GM12878 (cell line): ENCODE results near the gene LMX1B. TPM values are rescaled to one million over a fixed set of nuclear protein-coding genes. Genes with fewer than 3 reads are reported as not detected.

Source experiments
- ATAC-seq: fragments of 200-7000 bp; cut with Tn5 transposase; 3 replicates; pipeline ENCODE4 v1.9.1; 2020; ENCODE audit warnings: mild to moderate bottlenecking, moderate library complexity
- BruUV-seq: library from RNA; stranded (reverse); fragments of 400-500 nt; replicated peaks from 2 replicates; lab custom pipeline; 2021; lab: Mats Ljungman, UMichigan
- CTCF ChIA-PET: fragments of 300-600 bp; sonication (Branson Sonifier 250); formaldehyde crosslinking; extraction: SDS; loops from one replicate; lab custom pipeline; 2021; ENCODE audit warnings: inconsistent platforms; lab: Yijun Ruan, JAX
- POLR2A ChIA-PET: fragments of 350-600 bp; formaldehyde crosslinking; extraction: SDS; loops from one replicate; lab custom pipeline; 2021; ENCODE audit warnings: inconsistent platforms; lab: Charles Lee
- RAD21 ChIA-PET: fragments of 300-600 bp; sonication (Branson Sonifier 250); formaldehyde crosslinking; loops from one replicate; lab custom pipeline; 2023; ENCODE audit warnings: antibody characterized with exemption; ENCODE audit not compliant: unreplicated experiment; lab: Charles Lee
- SMC1A ChIA-PET: fragments of 300-600 bp; sonication (Branson Sonifier 250); formaldehyde crosslinking; loops from one replicate; lab custom pipeline; 2023; ENCODE audit not compliant: unreplicated experiment, uncharacterized antibody; lab: Charles Lee
- DNase-seq: peaks from one replicate; pipeline ENCODE4 v3.0.0-alpha.2; 2011; ENCODE audit warnings: low read depth, low spot score
- FAIRE-seq: peaks from 3 replicates; lab custom pipeline; 2011; peaks lifted over from hg19 to GRCh38; lab: Jason Lieb, UNC
- H2AFZ ChIP-seq: 2 replicates; pipeline ENCODE4 v1.6.0; 2011; ENCODE audit warnings: low read depth, low read length, control low read depth; ENCODE audit not compliant: control insufficient read depth
- H3K27ac ChIP-seq: 2 replicates; pipeline ENCODE4 v1.5.1; 2011; ENCODE audit warnings: control low read depth; ENCODE audit not compliant: control insufficient read depth, insufficient read depth
- H3K27me3 ChIP-seq, 2 experiments: replicated peaks in 1 of 2; 2 replicates each; pipeline versions ENCODE4 v1.6.0 to v1.6.1; 2011; ENCODE audit warnings: low read length in 1 of 2; ENCODE audit not compliant: control insufficient read depth in 2 of 2, insufficient read depth in 2 of 2
- H3K36me3 ChIP-seq, 2 experiments: 2 replicates each; pipeline ENCODE4 v1.5.1; 2011; ENCODE audit warnings: low read length in 1 of 2; ENCODE audit not compliant: control insufficient read depth in 2 of 2, insufficient read depth in 2 of 2
- H3K4me1 ChIP-seq: 2 replicates; pipeline ENCODE4 v1.6.1; 2011; ENCODE audit warnings: mild to moderate bottlenecking, low read length, moderate library complexity, mixed read lengths; ENCODE audit not compliant: control insufficient read depth, insufficient read depth
- H3K4me2 ChIP-seq: 2 replicates; pipeline ENCODE4 v1.6.0; 2011; ENCODE audit warnings: control low read depth; ENCODE audit not compliant: control insufficient read depth, insufficient read depth
- H3K4me3 ChIP-seq: fragments of 200-600 bp; sonication (generic); 2 replicates; pipeline ENCODE4 v1.5.1; 2016
- H3K79me2 ChIP-seq: 2 replicates; pipeline ENCODE4 v1.6.0; 2011; ENCODE audit warnings: low read length; ENCODE audit not compliant: control insufficient read depth, insufficient read depth
- H3K9ac ChIP-seq: 2 replicates; pipeline ENCODE4 v1.8.0; 2011; ENCODE audit warnings: low read length, control low read depth, mixed read lengths; ENCODE audit not compliant: control insufficient read depth, insufficient read depth
- H3K9me3 ChIP-seq: replicated peaks from 3 replicates; pipeline ENCODE4 v1.5.1; 2011; ENCODE audit warnings: mild to moderate bottlenecking, low read length; ENCODE audit not compliant: control insufficient read depth, insufficient read depth
- H4K20me1 ChIP-seq: 2 replicates; pipeline ENCODE4 v1.6.0; 2011; ENCODE audit not compliant: control insufficient read depth, insufficient read depth
- BMI1 ChIP-seq: fragments of 450-650 bp; IDR thresholded peaks from 2 replicates; pipeline ENCODE4 v1.6.1; 2016; ENCODE audit warnings: mild to moderate bottlenecking, moderate library complexity, borderline replicate concordance
- MYC ChIP-seq: IDR thresholded peaks from 2 replicates; pipeline ENCODE4 v1.6.1; 2011; ENCODE audit warnings: mild to moderate bottlenecking, low read length, moderate library complexity, inconsistent platforms; ENCODE audit not compliant: insufficient read depth, insufficient replicate concordance, insufficient read length, severe bottlenecking
- SREBF2 ChIP-seq: IDR thresholded peaks from 2 replicates; pipeline ENCODE4 v1.6.1; 2012; ENCODE audit warnings: mild to moderate bottlenecking, low read length
- WGBS: methylation state at CpG from one replicate; pipeline ENCODE4 v1.1.6; 2016; ENCODE audit warnings: low lambda C conversion rate; ENCODE audit not compliant: insufficient replicate concordance, insufficient coverage; ENCODE audit errors: missing lambda C conversion rate; 5-methylcytosine and 5-hydroxymethylcytosine counted together
- in situ Hi-C: fragments of 300-500 bp; cut with MboI; formaldehyde crosslinking; loops from 9 replicates; pipeline ENCODE4 v1.14.3; 2018; ENCODE audit warnings: mixed read lengths
- intact Hi-C: fragments of 100-400 bp; cut with micrococcal nuclease; formaldehyde crosslinking; loops from one replicate; pipeline ENCODE4 v1.14.2; 2022; ENCODE audit not compliant: unreplicated experiment
- polyA plus RNA-seq, 11 experiments: library from polyadenylated mRNA; depleted of rRNA in 4 of 11; unstranded in 6 of 11; stranded (reverse) in 5 of 11; fragments of >200 nt; fragmentation: Nextera tagmentation in 4 of 11; fragmentation: Illumina TruSeq in 1 of 11; extraction: Ambion mirVana in 4 of 11; extraction: Trizol in 1 of 11; gene quantifications; 1 replicate in 1 of 11; 2 replicates in 10 of 11; pipeline versions ENCODE4 v1.2.1 to v1.2.3, GENCODE V29; 2011 to 2016; ENCODE audit warnings: inconsistent platforms in 2 of 11, missing spikeins in 2 of 11, low read depth in 1 of 11
- total RNA-seq, 4 experiments: library from RNA; depleted of rRNA in 3 of 4; stranded (reverse); fragments of >200 nt in 3 of 4; fragmentation: Illumina TruSeq in 1 of 4; extraction: Trizol in 1 of 4; gene quantifications; 2 replicates each; pipeline versions ENCODE4 v1.2.1 to v1.2.3, GENCODE V29; 2013 to 2021
- TF ChIP-seq, protein P1 (sequence below): IDR thresholded peaks from 2 replicates; pipeline ENCODE4 v1.6.1; 2012; ENCODE audit warnings: low read depth, low read length, improper control_type of control experiment
- TF ChIP-seq, protein P2 (sequence below): fragments of 450-650 bp; formaldehyde crosslinking; IDR thresholded peaks from 2 replicates; pipeline ENCODE4 v1.4.0; 2020; ENCODE audit warnings: mild to moderate bottlenecking, moderate library complexity
- TF ChIP-seq, protein P3 (sequence below): fragments of 450-650 bp; IDR thresholded peaks from 2 replicates; pipeline ENCODE4 v1.6.1; 2017; ENCODE audit warnings: mild to moderate bottlenecking, moderate library complexity

The LMX1B gene
- total and polyA plus RNA-seq, 10 of the 15 experiments (the other 5 are each of a cell fraction or from before 2014, with no cell fraction given), result not detected

DNA sequence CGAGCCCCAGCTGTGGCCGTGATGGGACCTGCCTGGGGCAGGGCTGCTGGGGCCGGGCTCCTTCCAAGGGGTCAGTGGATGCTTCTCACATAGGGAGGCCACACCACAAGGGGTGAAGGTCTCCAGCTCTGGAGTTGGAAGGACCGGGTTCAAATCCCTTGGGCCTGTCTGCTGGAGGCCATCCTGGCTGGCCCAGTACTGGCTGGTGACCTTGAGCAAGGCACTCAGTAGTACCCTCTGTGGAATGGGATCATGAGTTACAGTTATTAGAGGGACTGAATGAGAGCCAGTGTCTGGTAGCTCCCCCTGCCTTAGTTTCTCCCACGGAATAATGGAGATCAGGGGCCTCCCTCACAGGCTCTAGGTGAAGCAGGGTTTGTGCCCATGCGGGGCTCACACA is 58.3 kb downstream of the LMX1B start:
- no peak for ATAC-seq
- Histone ChIP-seq H3K36me3 (no peaks in the 10 kb centered on the region), H3K4me3 (no peak overlapping the region), H3K4me1 (no peaks in the 10 kb centered on the region), H2AFZ (no peak overlapping the region), H3K9ac (no peak overlapping the region), H3K27ac (no peak overlapping the region), H3K4me2 (no peak overlapping the region), H3K79me2 (no peaks in the 10 kb centered on the region), H3K9me3 (no peaks in the 10 kb centered on the region), H3K27me3 (peaks cover 19 to 20% of the 10 kb centered on the region in 2 experiments; a peak in 3 of 4 replicates), H4K20me1 (no peaks in the 10 kb centered on the region)
- WGBS, result 28% methylated on average over 6 of the region's 6 CpGs
- CTCF ChIA-PET, result interaction anchor here (1.5 kb wide), 1 partner anchor 18 kb away, joined by 3 read pairs; no protein-coding TSS in a partner anchor
- in situ Hi-C loops, result no loop called here
- intact Hi-C loops, result no loop called here
- TF ChIP-seq MYC (no peak), SREBF2 (no peak), BMI1 (no peak)
- TF ChIP-seq, protein P1, sequence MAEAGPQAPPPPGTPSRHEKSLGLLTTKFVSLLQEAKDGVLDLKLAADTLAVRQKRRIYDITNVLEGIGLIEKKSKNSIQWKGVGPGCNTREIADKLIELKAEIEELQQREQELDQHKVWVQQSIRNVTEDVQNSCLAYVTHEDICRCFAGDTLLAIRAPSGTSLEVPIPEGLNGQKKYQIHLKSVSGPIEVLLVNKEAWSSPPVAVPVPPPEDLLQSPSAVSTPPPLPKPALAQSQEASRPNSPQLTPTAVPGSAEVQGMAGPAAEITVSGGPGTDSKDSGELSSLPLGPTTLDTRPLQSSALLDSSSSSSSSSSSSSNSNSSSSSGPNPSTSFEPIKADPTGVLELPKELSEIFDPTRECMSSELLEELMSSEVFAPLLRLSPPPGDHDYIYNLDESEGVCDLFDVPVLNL, result no peak
- TF ChIP-seq, protein P2, sequence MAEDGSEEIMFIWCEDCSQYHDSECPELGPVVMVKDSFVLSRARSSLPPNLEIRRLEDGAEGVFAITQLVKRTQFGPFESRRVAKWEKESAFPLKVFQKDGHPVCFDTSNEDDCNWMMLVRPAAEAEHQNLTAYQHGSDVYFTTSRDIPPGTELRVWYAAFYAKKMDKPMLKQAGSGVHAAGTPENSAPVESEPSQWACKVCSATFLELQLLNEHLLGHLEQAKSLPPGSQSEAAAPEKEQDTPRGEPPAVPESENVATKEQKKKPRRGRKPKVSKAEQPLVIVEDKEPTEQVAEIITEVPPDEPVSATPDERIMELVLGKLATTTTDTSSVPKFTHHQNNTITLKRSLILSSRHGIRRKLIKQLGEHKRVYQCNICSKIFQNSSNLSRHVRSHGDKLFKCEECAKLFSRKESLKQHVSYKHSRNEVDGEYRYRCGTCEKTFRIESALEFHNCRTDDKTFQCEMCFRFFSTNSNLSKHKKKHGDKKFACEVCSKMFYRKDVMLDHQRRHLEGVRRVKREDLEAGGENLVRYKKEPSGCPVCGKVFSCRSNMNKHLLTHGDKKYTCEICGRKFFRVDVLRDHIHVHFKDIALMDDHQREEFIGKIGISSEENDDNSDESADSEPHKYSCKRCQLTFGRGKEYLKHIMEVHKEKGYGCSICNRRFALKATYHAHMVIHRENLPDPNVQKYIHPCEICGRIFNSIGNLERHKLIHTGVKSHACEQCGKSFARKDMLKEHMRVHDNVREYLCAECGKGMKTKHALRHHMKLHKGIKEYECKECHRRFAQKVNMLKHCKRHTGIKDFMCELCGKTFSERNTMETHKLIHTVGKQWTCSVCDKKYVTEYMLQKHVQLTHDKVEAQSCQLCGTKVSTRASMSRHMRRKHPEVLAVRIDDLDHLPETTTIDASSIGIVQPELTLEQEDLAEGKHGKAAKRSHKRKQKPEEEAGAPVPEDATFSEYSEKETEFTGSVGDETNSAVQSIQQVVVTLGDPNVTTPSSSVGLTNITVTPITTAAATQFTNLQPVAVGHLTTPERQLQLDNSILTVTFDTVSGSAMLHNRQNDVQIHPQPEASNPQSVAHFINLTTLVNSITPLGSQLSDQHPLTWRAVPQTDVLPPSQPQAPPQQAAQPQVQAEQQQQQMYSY (CRISPR knock-in tag), result no peak
- TF ChIP-seq, protein P3, sequence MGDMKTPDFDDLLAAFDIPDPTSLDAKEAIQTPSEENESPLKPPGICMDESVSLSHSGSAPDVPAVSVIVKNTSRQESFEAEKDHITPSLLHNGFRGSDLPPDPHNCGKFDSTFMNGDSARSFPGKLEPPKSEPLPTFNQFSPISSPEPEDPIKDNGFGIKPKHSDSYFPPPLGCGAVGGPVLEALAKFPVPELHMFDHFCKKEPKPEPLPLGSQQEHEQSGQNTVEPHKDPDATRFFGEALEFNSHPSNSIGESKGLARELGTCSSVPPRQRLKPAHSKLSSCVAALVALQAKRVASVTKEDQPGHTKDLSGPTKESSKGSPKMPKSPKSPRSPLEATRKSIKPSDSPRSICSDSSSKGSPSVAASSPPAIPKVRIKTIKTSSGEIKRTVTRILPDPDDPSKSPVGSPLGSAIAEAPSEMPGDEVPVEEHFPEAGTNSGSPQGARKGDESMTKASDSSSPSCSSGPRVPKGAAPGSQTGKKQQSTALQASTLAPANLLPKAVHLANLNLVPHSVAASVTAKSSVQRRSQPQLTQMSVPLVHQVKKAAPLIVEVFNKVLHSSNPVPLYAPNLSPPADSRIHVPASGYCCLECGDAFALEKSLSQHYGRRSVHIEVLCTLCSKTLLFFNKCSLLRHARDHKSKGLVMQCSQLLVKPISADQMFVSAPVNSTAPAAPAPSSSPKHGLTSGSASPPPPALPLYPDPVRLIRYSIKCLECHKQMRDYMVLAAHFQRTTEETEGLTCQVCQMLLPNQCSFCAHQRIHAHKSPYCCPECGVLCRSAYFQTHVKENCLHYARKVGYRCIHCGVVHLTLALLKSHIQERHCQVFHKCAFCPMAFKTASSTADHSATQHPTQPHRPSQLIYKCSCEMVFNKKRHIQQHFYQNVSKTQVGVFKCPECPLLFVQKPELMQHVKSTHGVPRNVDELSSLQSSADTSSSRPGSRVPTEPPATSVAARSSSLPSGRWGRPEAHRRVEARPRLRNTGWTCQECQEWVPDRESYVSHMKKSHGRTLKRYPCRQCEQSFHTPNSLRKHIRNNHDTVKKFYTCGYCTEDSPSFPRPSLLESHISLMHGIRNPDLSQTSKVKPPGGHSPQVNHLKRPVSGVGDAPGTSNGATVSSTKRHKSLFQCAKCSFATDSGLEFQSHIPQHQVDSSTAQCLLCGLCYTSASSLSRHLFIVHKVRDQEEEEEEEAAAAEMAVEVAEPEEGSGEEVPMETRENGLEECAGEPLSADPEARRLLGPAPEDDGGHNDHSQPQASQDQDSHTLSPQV, result no peak
- RAD21 ChIA-PET, result no interaction called here
- no peak for DNase-seq
- BruUV-seq, result no TSS peak
- SMC1A ChIA-PET, result no interaction called here
- POLR2A ChIA-PET, result no interaction called here
- no peak for FAIRE-seq
